ENCODE results near the gene STXBP1. TPM values are rescaled to one million over a fixed set of nuclear protein-coding genes. Genes with fewer than 3 reads are reported as not detected.

Gene STXBP1
- total and polyA plus RNA-seq, 2 of the 4 experiments (the other 2 are of a cell fraction) = 15.8 to 22.6 TPM

DNA sequence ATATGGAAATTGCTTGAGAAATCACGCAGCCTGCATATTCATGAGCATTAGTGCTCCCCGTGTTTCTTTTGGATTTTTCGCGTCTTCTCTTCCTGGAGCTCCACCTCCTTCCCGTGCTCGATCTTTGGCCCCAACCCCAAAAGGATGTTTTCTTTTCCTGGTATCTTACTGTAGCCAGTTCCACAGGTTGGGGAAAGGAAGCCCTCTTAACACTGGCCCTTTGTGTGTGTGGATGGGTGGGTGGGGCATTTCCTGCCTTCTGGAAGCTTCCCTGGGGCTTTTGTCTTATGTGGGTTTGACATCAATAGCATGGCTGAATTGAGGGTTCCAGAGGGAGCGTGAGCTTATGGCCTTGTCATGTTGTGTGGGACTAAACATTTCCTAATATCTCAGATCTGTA is 21.9 kb downstream of the STXBP1 start:
- dilution Hi-C loops (cut with HindIII; ENCODE audit: low sequenced_read_pairs, unreplicated experiment) = no loop called here
- no peak overlapping the region for H2BK120ac ChIP-seq (ENCODE audit: low read depth, low read length)
- peaks cover 6% of the 10 kb centered on the region; the same call in 1 of the 2 replicates for H3K9me1 ChIP-seq (ENCODE audit: insufficient read depth, low read length)
- no peak overlapping the region for H3K9ac ChIP-seq (ENCODE audit: low read depth, low read length)
- no peaks in the 10 kb centered on the region for H3K27me3 ChIP-seq (ENCODE audit: control insufficient read depth, insufficient read depth, low read length)
- TF ChIP-seq, protein P1, sequence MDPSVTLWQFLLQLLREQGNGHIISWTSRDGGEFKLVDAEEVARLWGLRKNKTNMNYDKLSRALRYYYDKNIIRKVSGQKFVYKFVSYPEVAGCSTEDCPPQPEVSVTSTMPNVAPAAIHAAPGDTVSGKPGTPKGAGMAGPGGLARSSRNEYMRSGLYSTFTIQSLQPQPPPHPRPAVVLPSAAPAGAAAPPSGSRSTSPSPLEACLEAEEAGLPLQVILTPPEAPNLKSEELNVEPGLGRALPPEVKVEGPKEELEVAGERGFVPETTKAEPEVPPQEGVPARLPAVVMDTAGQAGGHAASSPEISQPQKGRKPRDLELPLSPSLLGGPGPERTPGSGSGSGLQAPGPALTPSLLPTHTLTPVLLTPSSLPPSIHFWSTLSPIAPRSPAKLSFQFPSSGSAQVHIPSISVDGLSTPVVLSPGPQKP (IDR thresholded peaks at IDR 0.05; ENCODE audit: borderline replicate concordance, low read depth, low read length) = no peak
- TF ChIP-seq SMC3 (IDR thresholded peaks at IDR 0.05; ENCODE audit: low read depth, low read length) (no peak), POLR2A (IDR thresholded peaks at IDR 0.05; ENCODE audit: low read depth, low read length) (no peak), MAZ (IDR thresholded peaks at IDR 0.05; ENCODE audit: borderline replicate concordance, low read depth, low read length) (no peak), BHLHE40 (IDR thresholded peaks at IDR 0.05; ENCODE audit: low read depth, low read length) (no peak), MXI1 (IDR thresholded peaks at IDR 0.05; ENCODE audit: borderline replicate concordance, low read depth, low read length) (no peak), CHD1 (IDR thresholded peaks at IDR 0.05; ENCODE audit: low read depth, low read length) (no peak), MAFK (IDR thresholded peaks at IDR 0.05; ENCODE audit: low read depth, low read length) (no peak), CEBPB (IDR thresholded peaks at IDR 0.05; ENCODE audit: low read depth, low read length) (no peak), RFX5 (IDR thresholded peaks at IDR 0.05; ENCODE audit: low read depth, low read length) (no peak), RCOR1 (IDR thresholded peaks at IDR 0.05; ENCODE audit: insufficient replicate concordance, low read length) (no peak), RAD21 (IDR thresholded peaks at IDR 0.05; ENCODE audit: low read length) (no peak), FOS (IDR thresholded peaks at IDR 0.05; ENCODE audit: low read depth, low read length) (no peak), NFE2L2 (IDR thresholded peaks at IDR 0.05; ENCODE audit: low read depth, low read length) (no peak)
- TF ChIP-seq, protein P2, sequence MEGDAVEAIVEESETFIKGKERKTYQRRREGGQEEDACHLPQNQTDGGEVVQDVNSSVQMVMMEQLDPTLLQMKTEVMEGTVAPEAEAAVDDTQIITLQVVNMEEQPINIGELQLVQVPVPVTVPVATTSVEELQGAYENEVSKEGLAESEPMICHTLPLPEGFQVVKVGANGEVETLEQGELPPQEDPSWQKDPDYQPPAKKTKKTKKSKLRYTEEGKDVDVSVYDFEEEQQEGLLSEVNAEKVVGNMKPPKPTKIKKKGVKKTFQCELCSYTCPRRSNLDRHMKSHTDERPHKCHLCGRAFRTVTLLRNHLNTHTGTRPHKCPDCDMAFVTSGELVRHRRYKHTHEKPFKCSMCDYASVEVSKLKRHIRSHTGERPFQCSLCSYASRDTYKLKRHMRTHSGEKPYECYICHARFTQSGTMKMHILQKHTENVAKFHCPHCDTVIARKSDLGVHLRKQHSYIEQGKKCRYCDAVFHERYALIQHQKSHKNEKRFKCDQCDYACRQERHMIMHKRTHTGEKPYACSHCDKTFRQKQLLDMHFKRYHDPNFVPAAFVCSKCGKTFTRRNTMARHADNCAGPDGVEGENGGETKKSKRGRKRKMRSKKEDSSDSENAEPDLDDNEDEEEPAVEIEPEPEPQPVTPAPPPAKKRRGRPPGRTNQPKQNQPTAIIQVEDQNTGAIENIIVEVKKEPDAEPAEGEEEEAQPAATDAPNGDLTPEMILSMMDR (conservative IDR thresholded peaks at IDR 0.05; ENCODE audit: low read depth, low read length) = no peak
- TF ChIP-seq, protein P3, sequence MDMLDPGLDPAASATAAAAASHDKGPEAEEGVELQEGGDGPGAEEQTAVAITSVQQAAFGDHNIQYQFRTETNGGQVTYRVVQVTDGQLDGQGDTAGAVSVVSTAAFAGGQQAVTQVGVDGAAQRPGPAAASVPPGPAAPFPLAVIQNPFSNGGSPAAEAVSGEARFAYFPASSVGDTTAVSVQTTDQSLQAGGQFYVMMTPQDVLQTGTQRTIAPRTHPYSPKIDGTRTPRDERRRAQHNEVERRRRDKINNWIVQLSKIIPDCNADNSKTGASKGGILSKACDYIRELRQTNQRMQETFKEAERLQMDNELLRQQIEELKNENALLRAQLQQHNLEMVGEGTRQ (IDR thresholded peaks at IDR 0.05; ENCODE audit: low read depth, low read length) = no peak
- no peak overlapping the region for H2BK20ac ChIP-seq (ENCODE audit: low read depth, low read length)
- BruUV-seq (replicated peaks) = no TSS peak
- H3K79me1 ChIP-seq (ENCODE audit: low read depth in 1 of 2, low read length in 2 of 2) = peaks cover 12 to 18% of the 10 kb centered on the region in 2 experiments
- no peak overlapping the region for H2AFZ ChIP-seq (replicated peaks; ENCODE audit: low read length, poor library complexity)
- H3K56ac ChIP-seq (ENCODE audit: extremely low read depth, insufficient read depth, low read length) = no peak overlapping the region
- no peak overlapping the region for H3K4ac ChIP-seq (ENCODE audit: low read depth, low read length)
- H3K4me3 ChIP-seq (ENCODE audit: insufficient read depth, low read depth, low read length) = no peak overlapping the region
- peaks cover 8% of the 10 kb centered on the region for H3K4me1 ChIP-seq (ENCODE audit: control insufficient read depth, insufficient read depth, low read length)
- CTCF ChIA-PET = no interaction called here
- H3K23ac ChIP-seq (ENCODE audit: low read depth, low read length) = no peak overlapping the region
- no peak overlapping the region for H2BK5ac ChIP-seq (ENCODE audit: low read depth, low read length, poor library complexity, severe bottlenecking)
- no peak for DNase-seq
- H4K20me1 ChIP-seq (ENCODE audit: insufficient read depth, low read length) = peaks cover 9% of the 10 kb centered on the region
- H3K27ac ChIP-seq (ENCODE audit: insufficient read depth, low read length) = no peak overlapping the region
- ATAC-seq (ENCODE audit: low read depth) = no peak
- H2AK5ac ChIP-seq (ENCODE audit: low read depth, low read length) = no peak overlapping the region
- 94% methylated on average over 3 of the region's 7 CpGs; no CpG with 5 or more reads in 1 of the 2 experiments for whole genome bisulfite sequencing, 2 experiments (ENCODE audit: extremely low coverage in 2 of 2, insufficient read length in 1 of 2)
- no peak overlapping the region for H3K18ac ChIP-seq (ENCODE audit: low read depth, low read length)
- H2BK15ac ChIP-seq (ENCODE audit: low read depth, low read length) = no peak overlapping the region
- no peak overlapping the region for H4K91ac ChIP-seq (ENCODE audit: insufficient read depth, low read depth, low read length)
- no peaks in the 10 kb centered on the region for H3K9me3 ChIP-seq (ENCODE audit: control insufficient read depth, insufficient read depth, low read length)
- no peak overlapping the region for H4K8ac ChIP-seq (ENCODE audit: low read depth in 2 of 2, low read length in 2 of 2)
- no peak overlapping the region for H2AK9ac ChIP-seq (replicated peaks; ENCODE audit: low read depth, low read length, poor library complexity)
- H3K14ac ChIP-seq (replicated peaks; ENCODE audit: low read depth, low read length) = no peak overlapping the region
- no peak overlapping the region for H4K5ac ChIP-seq (ENCODE audit: low read depth, low read length)
- intact Hi-C loops (cut with micrococcal nuclease) = no loop called here
- POLR2A ChIA-PET (ENCODE audit: unreplicated experiment) = no interaction called here
- H3K36me3 ChIP-seq (ENCODE audit: control insufficient read depth, insufficient read depth, low read length) = peaks cover 2% of the 10 kb centered on the region; the same call in 1 of the 2 replicates
- H3K4me2 ChIP-seq (ENCODE audit: low read depth, low read length) = no peak overlapping the region
- in situ Hi-C loops (cut with MboI; ENCODE audit: low sequenced_read_pairs) = no loop called here
